Uterus (tissue), 2 donors: Measurements from ENCODE around the gene DCC.

Source experiments
- POLR2A ChIP-seq, 2 donors: fragments of 450-650 bp; IDR thresholded peaks; one replicate each; pipeline ENCODE4 v1.6.1; 2016; ENCODE audit warnings: antibody characterized with exemption in 2 of 2, mild to moderate bottlenecking in 1 of 2, moderate library complexity in 1 of 2
- TF ChIP-seq, protein P1 (sequence below), 4 experiments: fragments of 200-600 bp in 2 of 4; fragments of 450-650 bp in 2 of 4; sonication (generic) in 2 of 4; IDR thresholded peaks; one replicate each; pipeline ENCODE4 v1.5.1; 2016 to 2019; ENCODE audit warnings: antibody characterized with exemption in 4 of 4, mild to moderate bottlenecking in 2 of 4, moderate library complexity in 1 of 4

DNA sequence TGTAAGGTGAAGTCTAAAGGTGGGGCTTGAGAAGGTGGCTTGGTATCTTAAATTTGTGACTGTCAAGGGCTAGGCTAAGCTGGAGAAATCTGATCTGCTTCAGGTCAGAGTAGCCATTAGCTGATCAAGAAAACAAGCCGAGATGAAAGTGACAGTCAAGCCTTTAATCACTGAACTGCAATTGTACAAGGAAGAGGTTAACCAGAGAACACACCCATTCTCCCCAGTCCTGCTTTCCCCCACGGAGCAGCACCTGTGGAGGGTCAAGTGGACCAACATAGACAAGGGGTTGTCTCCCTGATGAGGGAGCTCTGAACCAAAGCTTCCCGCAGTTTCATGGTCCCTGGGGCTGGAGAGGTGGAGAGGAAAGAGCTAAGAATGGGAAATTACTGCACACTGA lies 901.2 kb downstream of the DCC start:
- TF ChIP-seq, protein P1, sequence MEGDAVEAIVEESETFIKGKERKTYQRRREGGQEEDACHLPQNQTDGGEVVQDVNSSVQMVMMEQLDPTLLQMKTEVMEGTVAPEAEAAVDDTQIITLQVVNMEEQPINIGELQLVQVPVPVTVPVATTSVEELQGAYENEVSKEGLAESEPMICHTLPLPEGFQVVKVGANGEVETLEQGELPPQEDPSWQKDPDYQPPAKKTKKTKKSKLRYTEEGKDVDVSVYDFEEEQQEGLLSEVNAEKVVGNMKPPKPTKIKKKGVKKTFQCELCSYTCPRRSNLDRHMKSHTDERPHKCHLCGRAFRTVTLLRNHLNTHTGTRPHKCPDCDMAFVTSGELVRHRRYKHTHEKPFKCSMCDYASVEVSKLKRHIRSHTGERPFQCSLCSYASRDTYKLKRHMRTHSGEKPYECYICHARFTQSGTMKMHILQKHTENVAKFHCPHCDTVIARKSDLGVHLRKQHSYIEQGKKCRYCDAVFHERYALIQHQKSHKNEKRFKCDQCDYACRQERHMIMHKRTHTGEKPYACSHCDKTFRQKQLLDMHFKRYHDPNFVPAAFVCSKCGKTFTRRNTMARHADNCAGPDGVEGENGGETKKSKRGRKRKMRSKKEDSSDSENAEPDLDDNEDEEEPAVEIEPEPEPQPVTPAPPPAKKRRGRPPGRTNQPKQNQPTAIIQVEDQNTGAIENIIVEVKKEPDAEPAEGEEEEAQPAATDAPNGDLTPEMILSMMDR (IDR thresholded peaks at IDR 0.05), result no peak
- TF ChIP-seq POLR2A (IDR thresholded peaks at IDR 0.05), result no peak
